Karpas-422 (cell line): ENCODE measurements around the gene RBM25. TPM values are rescaled to one million over a fixed set of nuclear protein-coding genes. Genes with fewer than 3 reads are reported as not detected.
A peak's percentile ranks its signal among the peaks of the same experiment; 100 is the strongest.

Source experiments
- DNase-seq: peaks from one replicate; pipeline ENCODE4 v3.0.0-alpha.2; 2015
- H2AFZ ChIP-seq: fragments of 200-600 bp; sonication (generic); 2 replicates; pipeline ENCODE4 v1.6.1; 2014; ENCODE audit warnings: antibody characterized with exemption, low read length, mixed read lengths
- H3K27ac ChIP-seq: fragments of 200-600 bp; sonication (generic); 2 replicates; pipeline ENCODE4 v1.5.1; 2014; ENCODE audit warnings: mild to moderate bottlenecking, low read length, moderate library complexity
- H3K27me3 ChIP-seq: fragments of 200-600 bp; sonication (generic); 2 replicates; pipeline ENCODE4 v1.6.1; 2014; ENCODE audit warnings: low read length, mixed read lengths
- H3K36me3 ChIP-seq: fragments of 200-600 bp; sonication (generic); 2 replicates; pipeline ENCODE4 v1.6.1; 2014; ENCODE audit warnings: low read length, mixed read lengths; ENCODE audit not compliant: insufficient read depth
- H3K4me1 ChIP-seq: fragments of 200-600 bp; sonication (generic); 2 replicates; pipeline ENCODE4 v1.6.1; 2014; ENCODE audit warnings: mild to moderate bottlenecking, low read length, mixed read lengths
- H3K4me2 ChIP-seq: fragments of 200-600 bp; sonication (generic); 2 replicates; pipeline ENCODE4 v1.6.1; 2014; ENCODE audit warnings: low read length, low read depth, mild to moderate bottlenecking; ENCODE audit not compliant: poor library complexity, severe bottlenecking
- H3K4me3 ChIP-seq: fragments of 200-600 bp; sonication (generic); 2 replicates; pipeline ENCODE4 v1.5.1; 2014; ENCODE audit warnings: mild to moderate bottlenecking, antibody characterized with exemption, low read length, mixed read lengths
- H3K79me2 ChIP-seq: fragments of 200-600 bp; sonication (generic); 2 replicates; pipeline ENCODE4 v1.6.1; 2014; ENCODE audit warnings: mild to moderate bottlenecking, low read length, mixed read lengths
- H3K9ac ChIP-seq: fragments of 200-600 bp; sonication (generic); 2 replicates; pipeline ENCODE4 v1.6.0; 2014; ENCODE audit warnings: low read length
- H3K9me2 ChIP-seq: fragments of 200-600 bp; sonication (generic), shearing (Covaris generic); replicated peaks from 2 replicates; pipeline ENCODE4 v1.6.0; 2014; ENCODE audit warnings: mild to moderate bottlenecking, low read length, moderate library complexity; ENCODE audit not compliant: insufficient read depth
- H3K9me3 ChIP-seq: fragments of 300-700, 200-600 bp; sonication (generic); 2 replicates; pipeline ENCODE4 v1.6.1; 2014; ENCODE audit warnings: low read length, mixed read lengths
- H4K20me1 ChIP-seq: fragments of 200-600 bp; sonication (generic); 2 replicates; pipeline ENCODE4 v1.6.1; 2014; ENCODE audit warnings: mild to moderate bottlenecking, antibody characterized with exemption, low read length, low read depth; ENCODE audit not compliant: insufficient read depth
- total RNA-seq: library from RNA; depleted of rRNA; stranded (reverse); fragments of >200 nt; shearing (Covaris generic); gene quantifications from 2 replicates; pipeline ENCODE4 v1.2.3, GENCODE V29; 2014; ENCODE audit warnings: low replicate concordance

The RBM25 gene
- total RNA-seq, 1 experiment from 2014 or later, result 129 TPM

DNA sequence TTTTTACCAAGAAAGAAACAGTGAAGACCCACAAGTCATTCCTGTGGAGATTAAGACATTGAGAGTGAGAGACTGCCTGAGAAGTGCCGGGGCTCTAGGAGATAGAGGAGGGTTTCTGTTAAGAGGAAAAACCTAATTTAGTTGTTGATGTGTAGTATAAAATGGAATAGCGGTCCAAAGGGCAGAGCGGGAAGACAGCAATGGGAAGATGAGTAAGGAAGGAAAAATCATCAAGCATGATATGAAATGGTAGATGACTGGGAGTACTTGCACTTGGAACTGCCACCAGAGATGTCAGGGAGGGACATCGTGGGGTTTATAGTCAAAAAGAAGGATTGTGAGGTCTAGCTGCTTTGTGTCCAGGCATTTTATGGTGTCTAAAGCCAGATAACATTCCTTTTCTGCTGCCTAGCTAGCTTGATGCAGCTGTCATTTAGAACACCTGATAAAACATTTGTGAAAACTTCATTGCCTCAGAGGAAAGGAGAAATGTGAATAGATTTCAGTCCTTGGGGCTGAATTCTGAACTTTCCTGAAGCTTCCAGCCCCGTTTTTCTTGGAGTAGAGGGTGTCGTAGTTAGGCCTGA lies 57.8 kb downstream of the RBM25 start:
- no peak overlapping the region for H3K9ac ChIP-seq
- H3K27ac ChIP-seq, result no peak overlapping the region
- H3K4me3 ChIP-seq, result no peak overlapping the region
- H3K4me2 ChIP-seq, result no peak overlapping the region
- H3K4me1 ChIP-seq, result no peaks in the 10 kb centered on the region
- peaks cover 75% of the 10 kb centered on the region for H3K36me3 ChIP-seq
- no peaks in the 10 kb centered on the region for H3K9me3 ChIP-seq
- no peaks in the 10 kb centered on the region for H3K27me3 ChIP-seq
- H2AFZ ChIP-seq, result no peak overlapping the region
- H3K9me2 ChIP-seq, result no peaks in the 10 kb centered on the region
- H4K20me1 ChIP-seq, result no peaks in the 10 kb centered on the region
- no peak for DNase-seq
- peaks cover 52% of the 10 kb centered on the region for H3K79me2 ChIP-seq

DNA sequence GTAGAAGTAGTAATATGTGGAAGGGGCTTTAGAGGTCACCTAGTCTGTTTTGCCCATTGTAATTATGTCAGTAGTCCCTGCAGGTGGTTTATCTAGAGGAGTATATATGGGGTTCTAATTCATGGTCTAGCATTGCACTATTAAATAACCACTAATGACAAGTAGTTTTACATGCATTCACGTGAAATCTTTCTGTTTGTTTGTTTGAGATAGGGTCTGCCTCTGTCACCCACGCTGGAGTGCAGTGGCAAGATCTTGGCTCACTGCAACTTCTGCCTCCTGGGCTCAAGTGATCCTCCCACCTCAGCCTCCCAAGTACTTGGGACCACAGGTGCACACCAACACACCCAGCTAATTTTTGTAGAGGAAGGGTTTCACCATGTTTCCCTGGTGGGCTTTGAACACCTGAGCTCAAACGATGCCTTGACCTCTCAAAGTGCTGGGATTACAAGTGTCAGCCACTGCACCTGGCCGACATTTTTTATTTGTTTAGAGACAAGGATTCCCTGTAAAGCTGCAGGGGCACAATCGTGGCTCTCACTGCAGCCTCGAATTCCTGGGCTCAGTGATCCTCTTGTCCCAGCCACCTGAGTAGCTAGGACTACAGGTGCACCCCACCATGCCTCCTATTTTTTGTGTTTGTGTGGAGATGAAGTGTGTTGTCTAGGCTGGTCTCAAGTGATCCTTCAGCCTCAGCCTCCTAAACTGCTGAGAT lies 66.0 kb downstream of the RBM25 start:
- Histone ChIP-seq H3K27ac (no peak overlapping the region), H3K4me3 (no peak overlapping the region), H3K4me2 (no peak overlapping the region), H3K36me3 (peaks cover 66% of the 10 kb centered on the region), H3K9me3 (no peaks in the 10 kb centered on the region), H3K9ac (no peak overlapping the region), H3K27me3 (no peaks in the 10 kb centered on the region), H3K9me2 (no peaks in the 10 kb centered on the region), H2AFZ (no peak overlapping the region), H3K4me1 (no peaks in the 10 kb centered on the region), H4K20me1 (no peaks in the 10 kb centered on the region), H3K79me2 (peaks cover 11% of the 10 kb centered on the region; the same call in 1 of the 2 replicates)
- DNase-seq, result no peak

DNA sequence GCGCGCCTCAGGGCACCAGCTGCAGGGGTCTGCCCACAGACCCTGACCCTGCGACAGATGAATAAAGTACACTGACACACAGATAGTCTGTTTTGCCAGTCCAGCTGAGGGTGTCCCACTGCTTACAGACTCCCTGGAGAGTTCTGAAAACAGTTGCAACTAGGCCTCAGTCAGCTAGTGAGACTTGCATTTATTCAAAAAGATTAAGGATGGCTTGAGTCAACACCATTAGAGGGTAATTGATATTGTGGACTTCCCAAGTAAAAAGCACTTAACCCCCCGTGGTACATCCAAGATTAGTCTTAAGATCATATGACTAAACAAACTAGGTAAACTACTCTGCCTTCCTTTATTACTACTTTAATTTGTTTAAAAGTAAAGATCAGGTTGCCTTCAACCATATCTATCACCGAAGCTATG lies 66.8 kb downstream of the RBM25 start:
- Histone ChIP-seq H3K27me3 (no peaks in the 10 kb centered on the region), H3K9me2 (no peaks in the 10 kb centered on the region), H3K4me2 (no peak overlapping the region), H2AFZ (no peak overlapping the region), H4K20me1 (no peaks in the 10 kb centered on the region), H3K79me2 (peaks cover 11% of the 10 kb centered on the region; the same call in 1 of the 2 replicates), H3K36me3 (peaks cover 58% of the 10 kb centered on the region), H3K9ac (no peak overlapping the region), H3K4me3 (no peak overlapping the region), H3K4me1 (no peaks in the 10 kb centered on the region), H3K27ac (no peak overlapping the region), H3K9me3 (no peaks in the 10 kb centered on the region)
- no peak for DNase-seq

DNA sequence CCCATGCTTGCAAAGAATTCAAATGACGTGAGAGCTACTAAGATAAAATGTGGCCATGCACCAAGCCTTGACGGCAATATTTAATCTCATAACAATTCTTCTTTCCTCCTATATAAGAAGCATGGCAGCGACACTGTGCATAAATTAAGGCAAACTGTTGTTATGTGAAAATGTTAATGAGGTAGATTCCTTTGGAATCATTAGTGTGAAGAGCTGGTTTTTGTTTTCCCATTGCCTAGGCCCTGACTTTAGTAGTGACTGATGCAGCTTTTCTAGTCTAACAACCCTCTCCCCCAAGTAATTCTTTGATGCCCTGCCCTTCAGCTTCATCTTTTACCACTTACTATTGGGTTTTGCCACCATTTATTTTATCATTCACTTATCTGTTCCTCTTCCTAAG lies 67.4 kb downstream of the RBM25 start:
- H4K20me1 ChIP-seq, result no peaks in the 10 kb centered on the region
- H3K27ac ChIP-seq, result no peak overlapping the region
- DNase-seq, result no peak
- no peak overlapping the region for H3K4me2 ChIP-seq
- no peaks in the 10 kb centered on the region for H3K9me3 ChIP-seq
- H2AFZ ChIP-seq, result no peak overlapping the region
- peaks cover 6% of the 10 kb centered on the region; the same call in 1 of the 2 replicates for H3K79me2 ChIP-seq
- H3K9ac ChIP-seq, result no peak overlapping the region
- H3K27me3 ChIP-seq, result no peaks in the 10 kb centered on the region
- no peaks in the 10 kb centered on the region for H3K9me2 ChIP-seq
- H3K4me3 ChIP-seq, result no peak overlapping the region
- H3K4me1 ChIP-seq, result no peaks in the 10 kb centered on the region
- peaks cover 52% of the 10 kb centered on the region for H3K36me3 ChIP-seq

GRCh38 chr14:73133795-73134194 lies 75.5 kb downstream of the RBM25 start:
- H4K20me1 ChIP-seq, result 0 out of 2 replicates have a peak, but pooled peaks cover 4% of the 10 kb centered on the region
- H3K9ac ChIP-seq, result no peak overlapping the region
- H3K27me3 ChIP-seq, result no peaks in the 10 kb centered on the region
- peaks cover 19% of the 10 kb centered on the region for H3K79me2 ChIP-seq
- no peak overlapping the region for H3K4me3 ChIP-seq
- no peaks in the 10 kb centered on the region for H3K36me3 ChIP-seq
- no peak overlapping the region for H3K4me2 ChIP-seq
- H3K9me3 ChIP-seq, result no peaks in the 10 kb centered on the region
- no peak overlapping the region for H2AFZ ChIP-seq
- no peak overlapping the region for H3K27ac ChIP-seq
- peaks cover 12% of the 10 kb centered on the region for H3K4me1 ChIP-seq
- no peaks in the 10 kb centered on the region for H3K9me2 ChIP-seq
- no peak for DNase-seq

GRCh38 chr14:73136085-73136386 lies 77.7 kb downstream of the RBM25 start:
- Histone ChIP-seq H3K79me2 (peaks cover 41% of the 10 kb centered on the region), H3K27me3 (no peaks in the 10 kb centered on the region), H4K20me1 (0 out of 2 replicates have a peak, but pooled peaks cover 4% of the 10 kb centered on the region), H2AFZ (no peak overlapping the region), H3K27ac (no peak overlapping the region), H3K4me1 (peaks cover 12% of the 10 kb centered on the region), H3K9me2 (no peaks in the 10 kb centered on the region), H3K9me3 (no peaks in the 10 kb centered on the region), H3K4me2 (peak overlapping the region; percentile 95), H3K4me3 (peak overlapping the region; percentile 83), H3K9ac (peak overlapping the region; percentile 80), H3K36me3 (no peaks in the 10 kb centered on the region)
- no peak for DNase-seq

- no peaks in the 10 kb centered on the region for H3K36me3 ChIP-seq
- peak within 1 kb of the TSS; percentile 83 for H3K4me3 ChIP-seq
- no peaks in the 10 kb centered on the region for H3K27me3 ChIP-seq
- H3K27ac ChIP-seq, result peak within 1 kb of the TSS; percentile 83
- H3K9ac ChIP-seq, result peak within 1 kb of the TSS; percentile 80
- peak within 1 kb of the TSS; percentile 40; the same call in 1 of the 2 replicates for H2AFZ ChIP-seq
- H3K79me2 ChIP-seq, result peaks cover 47% of the 10 kb centered on the region
- 0 out of 2 replicates have a peak, but pooled peaks cover 4% of the 10 kb centered on the region for H4K20me1 ChIP-seq
- peak within 1 kb of the TSS; percentile 95 for H3K4me2 ChIP-seq
- H3K9me3 ChIP-seq, result no peaks in the 10 kb centered on the region
- peaks cover 12% of the 10 kb centered on the region for H3K4me1 ChIP-seq
- H3K9me2 ChIP-seq, result no peaks in the 10 kb centered on the region
- DNase-seq, result peak; percentile 100
Measured at GRCh38 chr14:73136387-73137225, 78.3 kb downstream of the RBM25 start, which contains the start of gene PSEN1. TSS of gene PSEN1 (plus strand) at chr14:73136507. CDS start at chr14:73148020, 11,513 bp downstream.

GRCh38 chr14:73140811-73141323 lies 82.5 kb downstream of the RBM25 start:
- DNase-seq, result no peak
- no peak overlapping the region for H3K9ac ChIP-seq
- no peaks in the 10 kb centered on the region for H3K9me2 ChIP-seq
- H3K4me3 ChIP-seq, result no peak overlapping the region
- 0 out of 2 replicates have a peak, but pooled peaks cover 3% of the 10 kb centered on the region for H3K36me3 ChIP-seq
- no peak overlapping the region for H2AFZ ChIP-seq
- peaks cover 22% of the 10 kb centered on the region for H3K4me1 ChIP-seq
- no peaks in the 10 kb centered on the region for H3K9me3 ChIP-seq
- peaks cover 83% of the 10 kb centered on the region for H3K79me2 ChIP-seq
- H4K20me1 ChIP-seq, result 0 out of 2 replicates have a peak, but pooled peaks cover 4% of the 10 kb centered on the region
- no peak overlapping the region for H3K4me2 ChIP-seq
- no peak overlapping the region for H3K27ac ChIP-seq
- H3K27me3 ChIP-seq, result no peaks in the 10 kb centered on the region
